Mucosa of descending colon (tissue), 3 donors: ENCODE data around the gene JMJD6. TPM values are rescaled to one million over a fixed set of nuclear protein-coding genes. Genes with fewer than 3 reads are reported as not detected.
A peak's percentile ranks its signal among the peaks of the same experiment; 100 is the strongest.
"Not testable (repeated sequence)": the region's sequence is repeated elsewhere in the genome, so short reads cannot be mapped to it uniquely, and the experiment has no call there.

ENCODE experiments used
- ATAC-seq: fragments of 200-7000 bp; cut with Tn5 transposase; one replicate; pipeline ENCODE4 v1.9.1; 2020; ENCODE audit warnings: mild to moderate bottlenecking, moderate library complexity
- DNase-seq, 3 donors: peaks; one replicate each; pipeline ENCODE4 v3.0.0-alpha.2; 2020
- H3K36me3 ChIP-seq: fragments of 200-600 bp; one replicate; pipeline ENCODE4 v1.8.0; 2021; ENCODE audit warnings: low read depth, mild to moderate bottlenecking
- H3K4me1 ChIP-seq: fragments of 200-600 bp; one replicate; pipeline ENCODE4 v1.8.0; 2021; ENCODE audit warnings: low read depth, mild to moderate bottlenecking
- H3K4me3 ChIP-seq: fragments of 200-600 bp; one replicate; pipeline ENCODE4 v1.8.0; 2021; ENCODE audit warnings: mild to moderate bottlenecking
- H3K9me3 ChIP-seq: fragments of 200-600 bp; one replicate; pipeline ENCODE4 v1.8.0; 2021; ENCODE audit warnings: mild to moderate bottlenecking
- CTCF ChIP-seq: fragments of 200-600 bp; IDR thresholded peaks from one replicate; pipeline ENCODE4 v1.8.0; 2022; ENCODE audit warnings: antibody characterized with exemption, mild to moderate bottlenecking
- intact Hi-C, 2 donors: fragments of 100-400 bp; cut with DNase I in 1 of 2; cut with micrococcal nuclease in 1 of 2; formaldehyde crosslinking; loops; one replicate each; pipeline versions ENCODE4 v1.11.0 to v1.11.1; 2022; cut with DNase I, micrococcal nuclease
- total RNA-seq, 3 donors: library from RNA; stranded (reverse); fragmentation: NEBNext Ultra II Directional in 2 of 3; extraction: Animal tissue kit (Norgen Biotek cat#: 25700) in 2 of 3; gene quantifications; one replicate each; pipeline versions ENCODE4 v1.2.1 to v1.2.4, GENCODE V29; 2021 to 2023
- donor health status: DM: no; HTN: no; CAD: no; lungs with moderate emphysema.
- donor health status: DM: no; HTN: no; CAD: no.
- donor health status: DM: no; HTN: yes; CAD: no.

The JMJD6 gene
- total RNA-seq, 3 donors from 2014 or later = 27.0 to 56.3 (median 30.3) TPM

GRCh38 chr17:76716146-76716838, 10.1 kb downstream of the JMJD6 start:
- DNase-seq (peak in 1 of 3 donors; percentile 15), ATAC-seq (peak; percentile 78)
- peaks cover 28% of the 10 kb centered on the region for H3K36me3 ChIP-seq
- H3K9me3 ChIP-seq = no peaks in the 10 kb centered on the region
- TF ChIP-seq CTCF = no peak
- H3K4me3 ChIP-seq = no peak overlapping the region
- intact Hi-C loops = no loop called here
- H3K4me1 ChIP-seq = peaks cover 2% of the 10 kb centered on the region

- no peak for ATAC-seq
- Histone ChIP-seq H3K36me3 (peaks cover 23% of the 10 kb centered on the region), H3K9me3 (no peaks in the 10 kb centered on the region), H3K4me3 (no peak overlapping the region), H3K4me1 (no peaks in the 10 kb centered on the region)
- peak in 1 of 3 donors; percentile 16 for DNase-seq
- no peak for TF ChIP-seq CTCF
- intact Hi-C loops = no loop called here
Measured at GRCh38 chr17:76715496-76715830, 10.9 kb downstream of the JMJD6 start.

- Histone ChIP-seq H3K4me1 (no peaks in the 10 kb centered on the region), H3K36me3 (peaks cover 21% of the 10 kb centered on the region), H3K4me3 (no peak overlapping the region), H3K9me3 (no peaks in the 10 kb centered on the region)
- intact Hi-C loops = no loop called here
- TF ChIP-seq CTCF = peak; percentile 70
- ATAC-seq (peak; percentile 2), DNase-seq (peak in 2 of 3 donors; percentile 69 to 89)
Measured at GRCh38 chr17:76714822-76715495, 11.4 kb downstream of the JMJD6 start.

GRCh38 chr17:76714336-76714735, 12.1 kb downstream of the JMJD6 start:
- H3K4me3 ChIP-seq = no peak overlapping the region
- H3K9me3 ChIP-seq = no peaks in the 10 kb centered on the region
- ATAC-seq (no peak), DNase-seq (peak in 1 of 3 donors; percentile 19)
- intact Hi-C loops = no loop called here
- no peak for TF ChIP-seq CTCF
- no peaks in the 10 kb centered on the region for H3K4me1 ChIP-seq
- H3K36me3 ChIP-seq = peaks cover 15% of the 10 kb centered on the region

- no peak overlapping the region for H3K4me3 ChIP-seq
- no peak for ATAC-seq
- peaks cover 10% of the 10 kb centered on the region for H3K36me3 ChIP-seq
- peak in 1 of 3 donors; percentile 3 for DNase-seq
- no peaks in the 10 kb centered on the region for H3K9me3 ChIP-seq
- intact Hi-C loops = no loop called here
- H3K4me1 ChIP-seq = no peaks in the 10 kb centered on the region
- TF ChIP-seq CTCF = no peak
Measured at GRCh38 chr17:76713765-76714164, 12.6 kb downstream of the JMJD6 start.

GRCh38 chr17:76712321-76712720, 14.1 kb downstream of the JMJD6 start:
- ATAC-seq, H3K9me3 ChIP-seq, H3K36me3 ChIP-seq, H3K4me3 ChIP-seq, H3K4me1 ChIP-seq, intact Hi-C loops, DNase-seq: not testable (repeated sequence)
